Activated T-helper 2 cell treated with anti-CD3 and anti-CD28 coated beads, Interferon-gamma antibody, Interleukin-2, Interleukin-4, amounts not matched to agents 10 μg/mL and 5 μg/mL and 100 μg/mL, durations not matched to agents 14 hours and 24 hours and 36 hours (primary cell): Measurements from ENCODE around the gene YARS2. TPM values are rescaled to one million over a fixed set of nuclear protein-coding genes. Genes with fewer than 3 reads are reported as not detected.
"Not testable (repeated sequence)": the region's sequence is repeated elsewhere in the genome, so short reads cannot be mapped to it uniquely, and the experiment has no call there.

ENCODE experiments used
- DNase-seq: peaks from one replicate; pipeline ENCODE4 v3.0.0; 2021; ENCODE audit warnings: low spot score
- H3K27ac Mint-ChIP-seq: one replicate; pipeline ENCODE4 v1.8.0; 2021; ENCODE audit warnings: mixed read lengths
- H3K27me3 Mint-ChIP-seq: one replicate; pipeline ENCODE4 v1.8.0; 2021; ENCODE audit warnings: low read depth, mixed read lengths
- H3K36me3 Mint-ChIP-seq: one replicate; pipeline ENCODE4 v1.8.0; 2021; ENCODE audit warnings: low read depth, mixed read lengths
- H3K4me1 Mint-ChIP-seq: one replicate; pipeline ENCODE4 v1.8.0; 2021; ENCODE audit warnings: low read depth, mixed read lengths
- H3K4me3 Mint-ChIP-seq: one replicate; pipeline ENCODE4 v1.8.0; 2021; ENCODE audit warnings: low read depth, mild to moderate bottlenecking, moderate library complexity, mixed read lengths
- H3K9me3 Mint-ChIP-seq: one replicate; pipeline ENCODE4 v1.8.0; 2021; ENCODE audit warnings: mixed read lengths
- intact Hi-C: fragments of 100-400 bp; cut with micrococcal nuclease; formaldehyde crosslinking; loops from one replicate; pipeline ENCODE4 v1.15.1; 2023
- total RNA-seq: library from RNA; stranded (reverse); gene quantifications from 2 replicates; pipeline ENCODE4 v1.2.3, GENCODE V29; 2022

The YARS2 gene
- total RNA-seq, 1 donor from 2014 or later, result 30.3 TPM

DNA sequence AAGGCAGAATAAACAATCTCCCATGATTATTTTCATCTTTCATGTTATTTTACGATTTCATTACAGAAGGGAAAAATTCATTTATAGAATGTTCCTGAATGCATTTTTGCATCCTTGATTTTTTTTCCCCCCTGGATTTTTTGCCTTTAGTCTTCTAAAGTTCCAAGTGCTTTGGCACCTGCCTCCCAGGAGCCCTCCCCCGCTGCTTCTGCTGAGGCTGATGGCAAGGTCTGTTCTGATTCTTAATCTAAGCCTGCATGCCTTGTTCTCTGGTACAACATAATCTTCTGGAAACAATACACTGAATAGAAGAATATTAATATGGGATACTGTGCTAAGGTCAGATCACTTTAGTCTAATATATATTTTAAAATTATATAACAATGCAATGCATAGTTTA lies 18.0 kb downstream of the YARS2 start:
- H3K27me3 Mint-ChIP-seq, result no peaks in the 10 kb centered on the region
- DNase-seq, result no peak
- H3K4me1 Mint-ChIP-seq, result peaks cover 4% of the 10 kb centered on the region
- peaks cover 66% of the 10 kb centered on the region for H3K36me3 Mint-ChIP-seq
- H3K4me3 Mint-ChIP-seq, result no peak overlapping the region
- H3K27ac Mint-ChIP-seq, result no peak overlapping the region
- no peaks in the 10 kb centered on the region for H3K9me3 Mint-ChIP-seq
- intact Hi-C loops, result no loop called here

DNA sequence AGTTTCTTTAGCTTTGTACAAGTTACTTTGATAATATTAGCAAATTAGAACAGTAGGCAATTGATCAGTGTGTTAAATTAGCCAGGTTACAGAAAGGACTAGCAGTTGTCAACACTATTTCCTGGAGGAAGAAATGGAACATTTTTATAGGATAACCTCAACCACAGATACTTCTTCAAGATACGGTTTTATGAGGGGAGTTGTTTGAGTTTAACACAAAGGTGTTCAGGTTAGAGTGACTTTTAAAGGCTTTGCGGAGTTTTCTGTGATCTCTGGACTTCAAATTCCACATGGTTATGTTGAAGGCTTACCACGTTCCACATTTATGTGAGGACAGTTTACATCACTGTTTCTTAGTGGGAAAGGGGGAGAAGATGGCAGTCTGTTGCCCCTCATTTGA lies 19.3 kb downstream of the YARS2 start:
- no peak overlapping the region for H3K27ac Mint-ChIP-seq
- H3K36me3 Mint-ChIP-seq, result peaks cover 70% of the 10 kb centered on the region
- intact Hi-C loops, result no loop called here
- DNase-seq, result no peak
- no peak overlapping the region for H3K4me3 Mint-ChIP-seq
- no peaks in the 10 kb centered on the region for H3K27me3 Mint-ChIP-seq
- no peaks in the 10 kb centered on the region for H3K9me3 Mint-ChIP-seq
- H3K4me1 Mint-ChIP-seq, result peaks cover 2% of the 10 kb centered on the region

DNA sequence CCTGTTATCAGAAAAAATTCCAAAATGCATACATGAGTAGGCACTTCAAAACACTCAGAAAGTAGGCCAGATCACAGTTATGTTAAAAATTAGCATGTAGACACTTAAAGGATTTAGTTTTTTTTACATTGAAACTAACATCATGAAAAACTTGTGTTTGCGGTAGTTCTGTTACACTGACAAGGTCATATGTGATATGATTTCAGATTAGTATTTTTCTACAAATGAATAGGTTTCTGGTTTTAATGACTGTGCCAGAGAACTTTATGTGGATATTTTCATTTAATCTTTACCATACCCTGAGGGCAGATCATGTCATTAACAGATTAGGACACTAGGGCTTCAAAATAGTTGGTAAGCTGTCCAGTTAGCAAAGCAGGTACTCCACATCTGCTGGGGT lies 20.7 kb downstream of the YARS2 start:
- peaks cover 69% of the 10 kb centered on the region for H3K36me3 Mint-ChIP-seq
- no peak for DNase-seq
- peaks cover 2% of the 10 kb centered on the region for H3K4me1 Mint-ChIP-seq
- H3K9me3 Mint-ChIP-seq, result no peaks in the 10 kb centered on the region
- H3K27me3 Mint-ChIP-seq, result no peaks in the 10 kb centered on the region
- no peak overlapping the region for H3K4me3 Mint-ChIP-seq
- H3K27ac Mint-ChIP-seq, result peak overlapping the region; percentile 19
- intact Hi-C loops, result no loop called here

DNA sequence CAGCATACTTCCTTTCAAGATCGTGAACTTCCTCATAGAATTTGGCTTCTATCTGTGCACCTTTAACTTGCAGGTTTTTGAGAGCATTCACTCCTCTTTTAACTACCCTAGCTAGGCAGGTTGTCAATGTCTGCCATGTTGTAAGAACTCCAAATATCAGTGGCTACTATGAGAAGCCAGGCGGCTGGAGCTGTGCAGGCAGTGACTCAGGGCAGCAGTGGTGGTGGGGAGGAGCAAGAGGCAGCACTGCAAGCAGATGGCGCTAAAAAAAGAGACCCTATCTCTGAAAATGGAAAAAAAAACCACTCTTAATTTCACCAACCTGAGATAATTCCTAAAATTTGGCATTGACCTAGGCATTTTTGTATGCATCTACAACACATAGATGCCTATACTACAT lies 28.5 kb downstream of the YARS2 start:
- no peak overlapping the region for H3K4me3 Mint-ChIP-seq
- no peak overlapping the region for H3K27ac Mint-ChIP-seq
- DNase-seq, result no peak
- H3K9me3 Mint-ChIP-seq, result no peaks in the 10 kb centered on the region
- no peaks in the 10 kb centered on the region for H3K27me3 Mint-ChIP-seq
- H3K36me3 Mint-ChIP-seq, result peaks cover 45% of the 10 kb centered on the region
- peaks cover 1% of the 10 kb centered on the region for H3K4me1 Mint-ChIP-seq
- intact Hi-C loops, result no loop called here

DNA sequence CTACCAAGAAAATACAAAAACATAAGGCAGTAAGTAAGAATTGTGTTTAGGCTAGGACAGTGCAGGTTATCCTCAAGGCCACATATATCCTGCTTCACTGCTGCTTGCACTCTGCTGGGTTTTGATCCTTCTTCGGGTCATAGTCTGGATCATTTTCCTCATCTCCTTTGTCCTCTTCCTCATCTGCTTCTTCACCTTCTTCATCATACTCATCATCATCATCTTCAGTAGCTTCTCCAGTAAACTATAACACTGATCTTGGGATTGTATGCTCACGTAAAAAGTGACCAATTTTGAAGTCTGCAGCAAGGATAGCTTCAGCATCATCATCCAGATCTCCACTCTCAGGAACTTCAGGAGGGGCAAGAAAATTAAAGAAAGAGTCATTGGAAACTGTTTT lies 29.4 kb downstream of the YARS2 start:
- H3K4me1 Mint-ChIP-seq, result peaks cover 1% of the 10 kb centered on the region
- no peaks in the 10 kb centered on the region for H3K27me3 Mint-ChIP-seq
- H3K4me3 Mint-ChIP-seq, result no peak overlapping the region
- no peaks in the 10 kb centered on the region for H3K9me3 Mint-ChIP-seq
- peaks cover 45% of the 10 kb centered on the region for H3K36me3 Mint-ChIP-seq
- no peak for DNase-seq
- H3K27ac Mint-ChIP-seq, result no peak overlapping the region
- intact Hi-C loops, result no loop called here

DNA sequence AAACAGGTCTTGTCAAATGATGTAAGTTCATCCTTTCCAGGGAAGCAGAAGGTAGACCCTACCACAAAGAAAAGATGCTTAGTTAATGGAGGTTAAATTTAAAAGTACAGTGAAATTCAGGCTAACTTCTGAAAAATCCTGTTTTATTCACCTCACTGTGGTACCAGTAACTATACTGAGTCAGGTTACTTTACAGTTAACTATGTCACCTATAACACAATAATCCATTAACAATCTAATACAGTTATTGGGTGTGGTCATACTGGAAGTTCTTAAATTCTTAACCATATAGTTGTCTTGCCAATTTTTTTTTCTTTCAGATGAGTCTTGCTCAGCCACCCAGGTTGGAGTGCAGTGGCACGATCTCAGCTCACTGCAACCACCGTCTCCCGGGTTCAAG lies 30.4 kb downstream of the YARS2 start:
- intact Hi-C loops, H3K4me1 Mint-ChIP-seq, H3K4me3 Mint-ChIP-seq, H3K27me3 Mint-ChIP-seq, H3K27ac Mint-ChIP-seq, H3K9me3 Mint-ChIP-seq, DNase-seq: not testable (repeated sequence)
- H3K36me3 Mint-ChIP-seq, result peaks cover 46% of the 10 kb centered on the region

DNA sequence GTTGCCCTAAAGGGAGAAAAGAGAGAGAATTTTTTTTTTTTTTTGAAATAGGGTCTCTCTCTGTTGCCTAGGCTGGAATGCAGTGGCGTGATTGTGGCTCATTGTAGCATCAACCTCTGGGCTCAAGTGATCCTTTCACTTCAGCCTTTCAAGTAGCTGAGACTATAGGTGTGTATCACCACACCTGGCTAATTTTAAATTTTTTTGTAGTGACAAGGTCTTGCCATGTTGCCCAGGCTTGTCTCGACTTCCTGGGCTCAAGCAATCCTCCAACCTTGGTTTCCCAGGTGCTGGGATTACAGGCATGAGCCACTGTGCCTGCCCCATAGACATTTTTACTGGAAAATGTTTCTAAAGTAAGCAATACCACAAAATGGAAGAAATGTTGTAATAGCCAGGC lies 36.8 kb downstream of the YARS2 start:
- H3K36me3 Mint-ChIP-seq, result peaks cover 43% of the 10 kb centered on the region
- no peak for DNase-seq
- no peaks in the 10 kb centered on the region for H3K9me3 Mint-ChIP-seq
- H3K4me3 Mint-ChIP-seq, result no peak overlapping the region
- H3K4me1 Mint-ChIP-seq, result no peaks in the 10 kb centered on the region
- intact Hi-C loops, result no loop called here
- no peaks in the 10 kb centered on the region for H3K27me3 Mint-ChIP-seq
- H3K27ac Mint-ChIP-seq, result no peak overlapping the region

DNA sequence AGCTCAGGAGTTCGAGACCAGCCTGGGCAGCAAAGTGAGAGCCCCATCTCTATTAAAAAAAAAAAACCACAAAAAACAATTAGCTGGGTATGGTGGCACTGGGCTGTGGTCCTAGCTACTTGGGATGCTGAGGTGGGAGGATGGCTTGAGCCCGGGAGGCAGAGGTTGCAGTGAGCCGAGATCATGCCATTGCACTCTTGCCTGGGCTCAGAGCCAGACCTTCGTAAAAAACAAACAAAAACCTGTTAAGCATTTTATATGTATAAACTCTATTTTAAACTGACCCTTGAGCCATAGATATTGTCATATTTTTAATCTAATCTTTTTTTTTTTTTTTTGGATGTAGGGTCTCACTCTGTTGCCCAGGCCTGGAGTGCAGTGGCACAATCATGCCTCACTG lies 40.9 kb downstream of the YARS2 start:
- peaks cover 11% of the 10 kb centered on the region for H3K4me1 Mint-ChIP-seq
- peaks cover 48% of the 10 kb centered on the region for H3K36me3 Mint-ChIP-seq
- no peaks in the 10 kb centered on the region for H3K9me3 Mint-ChIP-seq
- no peak for DNase-seq
- no peaks in the 10 kb centered on the region for H3K27me3 Mint-ChIP-seq
- no peak overlapping the region for H3K27ac Mint-ChIP-seq
- no peak overlapping the region for H3K4me3 Mint-ChIP-seq
- intact Hi-C loops, result no loop called here

DNA sequence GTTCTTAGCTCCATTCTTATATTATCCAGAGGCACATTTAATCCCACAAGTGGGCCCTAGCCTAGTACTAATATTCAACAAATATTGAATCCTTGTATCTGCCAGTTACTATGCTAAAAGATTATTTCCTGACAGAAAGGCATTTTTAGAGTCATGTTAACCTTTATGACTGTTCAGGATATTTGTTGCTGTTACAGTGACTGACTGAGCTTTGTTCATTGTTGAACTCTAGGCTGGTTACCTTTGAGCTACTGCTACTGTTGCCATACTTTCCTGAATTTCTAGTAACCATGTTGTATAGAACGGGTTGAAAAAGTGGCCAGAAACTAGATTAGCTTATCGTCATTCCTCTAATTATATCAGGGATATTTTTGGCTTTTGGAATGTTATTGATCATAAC lies 46.8 kb downstream of the YARS2 start:
- Mint-ChIP-seq H3K27ac (peak overlapping the region; percentile 35), H3K9me3 (no peaks in the 10 kb centered on the region)
- intact Hi-C loops, result no loop called here

DNA sequence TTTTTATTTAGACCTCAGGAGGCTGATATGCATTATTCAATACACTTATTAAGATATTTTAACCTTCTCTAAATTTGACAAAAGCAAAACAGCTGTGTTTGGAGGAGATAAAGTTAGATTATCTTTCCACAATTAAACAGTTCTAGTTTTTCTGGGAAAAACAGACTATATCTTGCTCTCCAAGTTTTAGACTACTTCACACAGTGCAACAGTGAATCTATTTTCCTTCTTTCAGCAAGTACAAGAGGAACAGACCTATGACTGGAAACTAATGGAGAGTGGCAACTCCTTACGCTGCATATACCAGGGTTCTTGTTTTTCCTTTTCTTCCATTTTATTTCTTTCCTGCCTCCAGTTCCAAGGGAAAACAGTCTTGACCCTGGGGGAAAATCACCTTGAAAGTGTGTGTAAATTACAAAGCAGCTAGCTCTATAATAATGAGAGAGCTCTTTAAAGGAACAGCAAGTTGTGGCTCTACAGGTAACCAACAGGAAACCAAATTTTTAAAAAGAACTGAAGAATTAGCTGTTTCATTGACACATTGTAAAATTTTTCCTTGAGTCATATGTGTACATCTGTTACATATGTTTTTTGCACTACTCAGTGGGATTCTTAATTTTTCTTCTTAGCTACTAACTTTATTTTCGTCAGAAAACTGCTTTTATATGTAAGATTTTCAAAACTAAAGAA lies 49.2 kb downstream of the YARS2 start:
- intact Hi-C loops, result loop anchor here (2.0 kb wide), 2 partner anchors 14 to 28 kb away; partner anchors contain the start of gene DNM1L
- H3K4me3 Mint-ChIP-seq, result no peak overlapping the region

More for the DNA sequence above, 46.8 kb downstream of the YARS2 start:
- no peak for DNase-seq
- no peaks in the 10 kb centered on the region for H3K27me3 Mint-ChIP-seq
- peaks cover 37% of the 10 kb centered on the region for H3K4me1 Mint-ChIP-seq
- H3K36me3 Mint-ChIP-seq, result peaks cover 61% of the 10 kb centered on the region
- H3K4me3 Mint-ChIP-seq, result no peak overlapping the region

DNA sequence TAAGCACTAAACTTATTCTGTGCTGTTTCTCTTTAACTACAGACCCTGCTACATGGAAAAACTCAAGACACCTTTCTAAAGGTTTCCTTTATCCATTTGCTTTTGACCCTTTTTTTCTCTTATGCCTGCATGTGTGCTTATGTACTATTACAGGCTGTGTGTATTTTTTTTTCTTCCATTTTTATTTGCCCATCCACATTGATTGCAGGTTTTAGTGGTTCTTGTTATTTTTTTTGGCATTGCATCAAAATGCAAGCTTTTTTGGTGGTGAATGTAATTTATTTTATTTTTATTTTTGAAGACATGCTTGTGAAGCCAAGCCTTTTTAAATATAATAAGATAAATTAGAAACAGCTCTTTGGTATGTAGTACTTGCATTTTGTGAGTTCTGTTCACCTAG lies 49.9 kb downstream of the YARS2 start:
- H3K27me3 Mint-ChIP-seq, result no peaks in the 10 kb centered on the region
- H3K9me3 Mint-ChIP-seq, result no peaks in the 10 kb centered on the region
- intact Hi-C loops, result loop anchor here (2.0 kb wide), 2 partner anchors 13 to 27 kb away; partner anchors contain the start of gene DNM1L
- no peak for DNase-seq
- H3K4me1 Mint-ChIP-seq, result peaks cover 46% of the 10 kb centered on the region
- peaks cover 54% of the 10 kb centered on the region for H3K36me3 Mint-ChIP-seq
- H3K4me3 Mint-ChIP-seq, result no peak overlapping the region
- no peak overlapping the region for H3K27ac Mint-ChIP-seq

More for the DNA sequence above, 49.2 kb downstream of the YARS2 start:
- DNase-seq, result no peak
- Mint-ChIP-seq H3K27ac (peak overlapping the region; percentile 86), H3K9me3 (no peaks in the 10 kb centered on the region), H3K4me1 (peaks cover 49% of the 10 kb centered on the region), H3K36me3 (peaks cover 57% of the 10 kb centered on the region), H3K27me3 (no peaks in the 10 kb centered on the region)

DNA sequence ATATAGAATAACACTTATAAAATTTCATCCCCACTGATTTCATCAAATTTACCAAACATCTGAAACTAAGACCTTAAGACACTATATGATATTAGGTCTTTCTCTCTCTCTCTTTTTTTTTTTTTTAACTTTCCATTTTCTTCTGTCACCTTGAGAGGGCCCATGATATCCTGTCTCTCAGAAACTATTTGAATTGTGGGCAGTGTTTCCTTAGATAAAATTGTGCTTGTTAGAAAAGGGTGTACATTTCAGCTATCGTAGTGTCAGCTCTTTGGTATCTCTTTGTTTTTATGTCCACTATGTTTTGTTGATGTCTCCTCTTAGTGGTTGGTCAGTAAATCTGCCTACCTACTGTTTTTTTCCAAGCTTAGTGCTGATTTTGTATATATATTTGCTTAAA lies 52.8 kb downstream of the YARS2 start:
- Mint-ChIP-seq H3K9me3 (no peaks in the 10 kb centered on the region), H3K27me3 (no peaks in the 10 kb centered on the region), H3K36me3 (peaks cover 36% of the 10 kb centered on the region), H3K27ac (peak overlapping the region; percentile 10), H3K4me1 (peaks cover 37% of the 10 kb centered on the region), H3K4me3 (no peak overlapping the region)
- intact Hi-C loops, result no loop called here
- DNase-seq, result no peak

DNA sequence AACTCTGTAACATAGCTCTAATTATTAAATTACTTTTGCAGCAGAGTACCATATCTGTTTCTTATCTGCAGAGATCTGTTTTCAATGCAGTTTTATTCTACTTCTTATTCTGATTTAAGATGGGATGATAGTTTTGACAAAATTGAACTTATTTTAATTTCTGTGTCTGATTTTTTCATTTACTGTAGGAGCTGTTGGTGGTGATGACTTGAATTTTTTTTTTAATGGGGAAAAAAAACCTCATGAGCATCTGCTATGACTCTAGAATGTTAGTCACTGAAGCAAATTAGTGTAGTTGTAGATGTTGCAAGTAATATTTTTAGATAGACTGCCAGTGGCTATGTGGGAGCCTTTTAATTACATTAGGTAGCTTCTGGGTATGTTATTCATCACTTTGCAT lies 53.2 kb downstream of the YARS2 start:
- DNase-seq, result no peak
- Mint-ChIP-seq H3K9me3 (no peaks in the 10 kb centered on the region), H3K4me1 (peaks cover 35% of the 10 kb centered on the region), H3K36me3 (peaks cover 33% of the 10 kb centered on the region), H3K27ac (no peak overlapping the region), H3K4me3 (no peak overlapping the region), H3K27me3 (no peaks in the 10 kb centered on the region)
- intact Hi-C loops, result no loop called here
